H4 (cell line): Measurements from ENCODE around the gene FBXO4. TPM values are rescaled to one million over a fixed set of nuclear protein-coding genes. Genes with fewer than 3 reads are reported as not detected.
"Not testable (repeated sequence)": the region's sequence is repeated elsewhere in the genome, so short reads cannot be mapped to it uniquely, and the experiment has no call there.

Experiments
- DNase-seq: peaks from one replicate; pipeline ENCODE4 v3.0.0-alpha.2; 2015; ENCODE audit warnings: low spot score
- total RNA-seq: library from RNA; depleted of rRNA; stranded (reverse); fragments of >200 nt; shearing (Covaris generic); gene quantifications from 2 replicates; pipeline ENCODE4 v1.2.3, GENCODE V29; 2014

FBXO4 gene
- total RNA-seq, 1 experiment from 2014 or later: 12.8 TPM

DNA sequence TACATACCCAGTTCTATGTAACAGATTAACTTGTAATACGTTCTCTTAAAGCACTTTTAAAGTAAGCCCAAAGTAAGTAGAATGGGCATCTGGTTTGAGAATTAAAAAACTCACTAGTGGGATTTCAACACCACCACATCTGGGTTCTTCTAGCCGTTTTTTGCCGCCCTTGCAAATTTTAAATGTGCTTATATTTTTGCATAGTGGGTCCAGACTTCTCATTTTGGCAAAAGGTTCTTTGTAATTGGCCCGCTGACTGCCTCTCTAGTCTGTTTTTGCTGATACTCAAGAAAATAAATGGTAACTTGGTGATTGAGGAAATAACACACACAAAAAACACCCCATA is 582 bp upstream of the FBXO4 start:
- DNase-seq: no peak

DNA sequence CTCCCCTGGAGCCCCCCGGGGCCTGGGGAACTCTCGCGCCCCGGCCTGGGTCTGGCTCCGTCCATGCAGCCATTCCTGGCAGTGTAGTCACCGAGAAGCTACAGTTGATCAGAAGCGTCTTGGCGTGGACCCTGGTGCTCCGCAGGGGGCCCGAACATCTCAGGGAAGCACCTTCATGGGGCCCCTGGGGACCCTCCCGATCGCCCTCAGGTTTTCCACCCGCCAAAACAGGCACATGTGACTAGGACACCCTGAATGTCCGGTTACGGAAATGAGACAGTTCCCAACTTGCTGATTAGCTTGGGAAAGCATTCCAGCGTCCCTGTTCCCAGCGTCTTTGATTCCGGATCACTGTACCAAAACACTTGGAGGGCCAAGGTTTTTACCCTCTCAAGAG is 472 bp downstream of the FBXO4 start:
- no peak for DNase-seq

DNA sequence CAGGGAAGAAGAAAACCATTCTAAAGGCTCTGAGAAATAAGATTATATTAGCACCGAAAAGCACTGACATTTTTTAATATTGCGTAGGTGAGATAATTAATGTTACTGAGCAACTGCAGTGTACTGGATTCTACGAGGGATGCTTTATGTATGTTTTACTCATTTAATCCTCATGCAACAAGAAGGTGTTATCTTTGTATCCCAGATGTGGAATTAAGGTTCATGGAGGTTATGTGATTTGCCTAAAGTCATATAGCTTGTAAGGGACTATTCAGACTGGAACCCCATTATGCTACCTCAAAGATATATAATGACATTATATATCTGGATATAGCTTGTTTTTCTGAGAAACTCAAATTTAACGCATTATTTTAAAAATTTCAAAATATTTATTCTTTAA is 2.5 kb downstream of the FBXO4 start:
- DNase-seq: no peak

- no peak for DNase-seq
These were observed 4.0 kb downstream of the FBXO4 start for GRCh38 chr5:41929035-41929434.

DNA sequence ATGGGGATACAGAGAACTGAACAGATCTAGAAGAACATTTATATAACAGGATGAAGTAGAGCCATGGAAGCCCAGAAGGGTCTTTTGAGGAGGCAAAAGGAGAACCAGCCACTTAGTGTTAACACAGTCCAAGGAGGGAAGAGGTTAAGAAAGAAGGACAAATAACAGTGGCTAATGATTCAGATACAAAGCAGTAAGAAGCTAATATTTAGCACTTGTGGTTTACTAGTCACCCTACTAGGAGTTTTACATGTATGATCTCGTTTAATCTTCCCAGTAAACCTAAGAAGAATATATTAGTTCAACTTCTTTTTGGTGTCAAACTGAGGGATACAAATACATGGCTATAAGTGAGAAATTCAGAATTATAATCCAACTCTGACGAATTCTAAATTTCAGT is 7.7 kb downstream of the FBXO4 start:
- DNase-seq: no peak

- DNase-seq: no peak
These were observed 10.5 kb downstream of the FBXO4 start for GRCh38 chr5:41935544-41935943.

DNA sequence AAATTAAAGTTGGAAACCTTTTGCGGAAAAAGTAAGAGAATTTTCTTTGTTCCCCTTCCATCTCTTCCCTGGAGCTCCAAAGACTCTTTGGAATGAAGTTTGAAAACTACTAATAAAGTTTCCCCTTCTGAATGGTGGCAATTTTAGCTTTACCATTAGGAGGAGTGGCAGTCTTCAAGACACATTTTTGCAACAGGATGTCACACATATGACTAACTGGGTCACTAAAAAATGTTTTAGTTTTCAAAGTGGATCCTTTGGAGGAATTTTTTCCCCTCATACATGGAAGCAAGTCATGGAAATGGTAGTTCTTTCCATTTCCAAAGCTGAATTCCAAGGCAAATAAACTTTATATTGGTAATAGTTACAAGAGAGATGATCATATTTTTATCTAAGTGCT is 15.6 kb downstream of the FBXO4 start:
- no peak for DNase-seq

DNA sequence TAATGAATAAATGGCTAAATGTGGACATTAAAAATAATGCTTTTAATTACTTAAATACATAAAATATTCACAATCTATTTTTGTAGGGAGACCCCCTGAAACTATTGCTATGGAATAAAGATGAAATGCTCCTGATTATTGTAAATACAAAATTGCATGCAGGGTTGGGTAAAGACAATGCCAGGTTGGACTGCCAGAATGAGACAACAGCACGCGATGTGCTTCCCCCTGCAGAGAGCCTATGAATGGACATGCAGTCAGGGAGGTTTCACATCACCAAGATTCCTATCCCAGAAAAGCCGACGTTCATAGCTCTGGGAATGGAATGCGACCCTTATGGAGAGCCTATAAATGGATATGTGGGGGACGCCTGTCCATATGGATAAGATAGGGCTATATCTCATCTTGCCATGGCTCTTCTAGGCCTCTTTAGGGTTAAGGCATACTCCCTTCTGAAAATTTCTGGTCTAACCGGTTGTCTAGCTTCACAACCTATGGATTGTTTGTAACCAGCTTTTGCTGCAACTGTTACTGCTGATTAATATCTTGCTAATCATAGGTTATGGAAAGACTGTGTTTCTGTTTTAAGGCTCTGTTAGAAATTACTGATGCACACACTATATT is 20.4 kb downstream of the FBXO4 start:
- not testable (repeated sequence) for DNase-seq

GRCh38 chr5:41951224-41951623 is 26.1 kb downstream of the FBXO4 start:
- DNase-seq: no peak

- DNase-seq: no peak
These were observed 29.2 kb downstream of the FBXO4 start for GRCh38 chr5:41954286-41954685.

GRCh38 chr5:41955432-41956024 is 30.4 kb downstream of the FBXO4 start:
- DNase-seq: no peak

GRCh38 chr5:41956943-41957342 is 31.9 kb downstream of the FBXO4 start:
- DNase-seq: no peak

DNA sequence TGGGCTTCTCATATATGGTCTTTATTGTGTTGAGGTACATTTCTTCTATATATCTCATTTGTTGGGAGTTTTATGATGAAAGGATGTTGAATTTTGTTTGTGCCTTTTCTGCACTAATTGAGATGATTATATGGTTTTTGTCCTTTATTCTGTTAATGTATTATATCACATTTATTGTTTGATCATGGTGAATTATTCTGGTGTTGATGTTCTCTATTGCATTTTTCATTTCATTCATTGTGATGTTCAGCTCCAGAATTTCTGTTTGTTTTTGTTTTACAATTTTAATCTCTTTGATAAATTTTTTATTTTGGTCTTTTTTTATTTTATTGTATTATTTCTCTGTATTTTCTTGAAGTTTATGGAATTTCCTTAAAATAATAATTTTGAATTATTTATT is 35.4 kb downstream of the FBXO4 start:
- DNase-seq: no peak

GRCh38 chr5:41961736-41962135 is 36.7 kb downstream of the FBXO4 start:
- DNase-seq: no peak

DNA sequence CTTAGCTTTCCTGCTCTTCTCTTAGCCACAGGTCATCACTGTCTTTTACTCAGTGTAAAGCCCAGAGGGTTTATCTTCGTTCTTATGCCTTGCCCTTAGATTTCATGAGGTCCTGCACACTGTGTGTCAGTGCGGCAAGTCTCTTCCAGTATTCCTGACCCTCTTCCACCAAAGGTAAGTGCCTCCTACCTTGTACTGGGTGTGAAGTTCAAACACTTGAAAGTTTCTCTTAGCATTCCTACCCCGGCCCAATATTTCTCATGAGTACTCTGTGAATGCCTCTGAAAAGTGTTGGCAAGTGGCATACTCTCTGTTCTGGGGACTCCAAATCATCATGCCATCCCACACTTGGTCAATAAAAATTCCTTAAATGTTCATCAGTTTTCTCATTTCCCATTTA is 37.4 kb downstream of the FBXO4 start:
- no peak for DNase-seq

DNA sequence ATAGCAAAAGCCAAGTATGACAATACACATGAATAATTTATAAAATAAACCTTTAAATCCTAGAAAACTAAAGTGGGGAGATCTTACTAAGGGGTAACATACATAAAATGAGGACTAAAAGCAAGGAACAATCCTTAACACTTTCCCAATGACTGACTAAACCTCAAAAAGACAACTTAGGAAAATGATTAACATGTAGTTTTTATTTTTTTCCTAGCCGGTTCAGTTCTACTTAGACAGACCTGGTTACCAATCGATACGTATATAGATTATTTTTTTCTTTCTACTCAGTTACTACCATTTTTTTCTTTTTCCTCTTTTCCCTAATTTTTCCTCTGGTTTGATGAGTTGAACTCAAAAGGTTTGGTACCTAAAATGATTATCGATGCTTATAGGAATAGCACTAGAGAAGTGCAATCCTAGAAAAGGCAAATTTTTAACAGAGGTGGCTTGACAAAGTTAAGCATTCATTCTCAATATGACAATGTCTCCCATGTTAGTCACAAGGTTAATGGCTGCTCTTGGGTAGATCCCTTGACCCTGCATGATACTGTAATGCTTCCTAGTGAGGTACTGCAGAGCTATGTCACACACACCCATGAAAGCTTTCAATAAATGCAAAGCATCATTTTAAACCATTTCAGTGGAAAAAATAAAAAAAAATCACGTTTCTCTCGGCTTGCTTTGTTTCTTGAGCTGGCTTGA is 41.5 kb downstream of the FBXO4 start:
- DNase-seq: no peak

GRCh38 chr5:41967401-41967800 is 42.3 kb downstream of the FBXO4 start:
- DNase-seq: no peak

GRCh38 chr5:41968153-41968723 is 43.2 kb downstream of the FBXO4 start:
- no peak for DNase-seq

GRCh38 chr5:41973087-41973486 is 48.0 kb downstream of the FBXO4 start:
- no peak for DNase-seq

GRCh38 chr5:41973887-41974286 is 48.8 kb downstream of the FBXO4 start:
- DNase-seq: no peak

GRCh38 chr5:41978676-41979075 is 53.6 kb downstream of the FBXO4 start:
- no peak for DNase-seq

GRCh38 chr5:41980396-41980795 is 55.3 kb downstream of the FBXO4 start:
- DNase-seq: no peak

DNA sequence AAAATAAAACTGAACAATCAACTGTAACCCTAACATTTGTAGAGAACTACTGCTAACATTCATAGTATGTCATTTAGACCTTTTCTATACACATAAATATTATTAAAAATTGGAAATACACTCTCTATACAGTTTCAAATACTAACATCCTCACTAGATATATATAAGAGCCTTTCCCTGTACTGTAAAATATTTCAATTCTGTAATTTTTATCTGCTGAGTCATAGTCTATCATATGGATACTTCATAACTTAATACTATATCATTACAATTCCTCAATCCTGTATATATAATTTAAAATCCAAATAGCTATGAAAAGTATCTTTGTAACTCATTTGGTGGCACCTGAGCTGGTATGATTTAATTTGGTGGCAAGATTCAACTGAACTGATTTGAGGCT is 55.8 kb downstream of the FBXO4 start:
- DNase-seq: no peak
